Progenitor cell of endocrine pancreas (in vitro differentiated cells): ENCODE results near the gene DAP. TPM values are rescaled to one million over a fixed set of nuclear protein-coding genes. Genes with fewer than 3 reads are reported as not detected.

Source experiments
- DNase-seq: peaks from one replicate; pipeline ENCODE4 v3.0.0; 2021; ENCODE audit warnings: low spot score; ENCODE audit not compliant: unreplicated experiment
- H3K27ac Mint-ChIP-seq: 2 replicates; pipeline ENCODE4 v1.8.0; 2021; ENCODE audit warnings: mild to moderate bottlenecking, moderate library complexity, mixed read lengths
- H3K27me3 Mint-ChIP-seq: 2 replicates; pipeline ENCODE4 v1.8.0; 2021; ENCODE audit warnings: mixed read lengths
- H3K36me3 Mint-ChIP-seq: 2 replicates; pipeline ENCODE4 v1.8.0; 2022; ENCODE audit warnings: mixed read lengths; ENCODE audit not compliant: insufficient read depth
- H3K4me1 Mint-ChIP-seq: 2 replicates; pipeline ENCODE4 v1.8.0; 2021; ENCODE audit warnings: low read depth, mixed read lengths
- H3K4me3 Mint-ChIP-seq: 2 replicates; pipeline ENCODE4 v1.8.0; 2021; ENCODE audit warnings: low read depth, mild to moderate bottlenecking, moderate library complexity, mixed read lengths
- H3K9me3 Mint-ChIP-seq: 2 replicates; pipeline ENCODE4 v1.8.0; 2021; ENCODE audit warnings: low read depth, mixed read lengths
- total RNA-seq: library from RNA; stranded (reverse); gene quantifications from 2 replicates; pipeline ENCODE4 v1.2.1, GENCODE V29; 2021
- TF ChIP-seq, protein P1 (sequence below): fragments of 200-600 bp; sonication (generic); IDR thresholded peaks from one replicate; pipeline ENCODE4 v1.5.0; 2021; ENCODE audit warnings: antibody characterized with exemption, mild to moderate bottlenecking; ENCODE audit not compliant: unreplicated experiment

The DAP gene
- total RNA-seq, 1 donor from 2014 or later: 91.1 TPM

DNA sequence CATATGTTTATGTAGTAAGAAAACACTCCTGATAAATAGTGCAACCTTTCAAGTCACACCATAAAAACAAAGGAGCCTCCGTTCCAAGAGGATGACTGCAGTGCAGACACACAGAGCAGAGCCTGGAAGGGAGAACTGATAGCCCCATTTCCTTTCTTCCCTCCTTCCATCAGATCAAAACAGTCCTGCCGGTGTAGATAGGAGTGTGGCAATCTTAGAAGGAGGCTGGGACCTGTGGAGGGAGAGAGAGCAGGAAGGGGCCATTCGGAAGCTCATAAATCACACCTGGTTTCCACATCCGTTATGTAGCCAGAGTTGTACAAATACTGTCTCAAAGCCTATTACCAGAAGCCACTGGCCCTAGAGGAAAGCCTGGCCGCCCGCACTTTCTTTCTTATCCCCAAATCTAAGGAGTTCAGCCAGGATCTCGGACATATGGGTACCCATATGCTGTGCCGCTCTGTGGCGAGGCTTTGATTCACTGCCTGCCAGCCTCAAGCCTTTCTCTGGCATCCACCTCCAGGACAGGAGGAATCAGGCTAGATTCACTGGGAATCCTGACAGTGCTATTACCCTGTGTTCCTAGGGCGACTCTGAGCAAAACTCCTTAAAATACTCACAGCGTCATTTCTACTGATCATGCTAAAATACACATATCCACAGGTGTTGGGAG is 26.9 kb downstream of the DAP start:
- no peaks in the 10 kb centered on the region for H3K27me3 Mint-ChIP-seq
- H3K27ac Mint-ChIP-seq: peak overlapping the region; percentile 14
- no peak for DNase-seq
- TF ChIP-seq, protein P1, sequence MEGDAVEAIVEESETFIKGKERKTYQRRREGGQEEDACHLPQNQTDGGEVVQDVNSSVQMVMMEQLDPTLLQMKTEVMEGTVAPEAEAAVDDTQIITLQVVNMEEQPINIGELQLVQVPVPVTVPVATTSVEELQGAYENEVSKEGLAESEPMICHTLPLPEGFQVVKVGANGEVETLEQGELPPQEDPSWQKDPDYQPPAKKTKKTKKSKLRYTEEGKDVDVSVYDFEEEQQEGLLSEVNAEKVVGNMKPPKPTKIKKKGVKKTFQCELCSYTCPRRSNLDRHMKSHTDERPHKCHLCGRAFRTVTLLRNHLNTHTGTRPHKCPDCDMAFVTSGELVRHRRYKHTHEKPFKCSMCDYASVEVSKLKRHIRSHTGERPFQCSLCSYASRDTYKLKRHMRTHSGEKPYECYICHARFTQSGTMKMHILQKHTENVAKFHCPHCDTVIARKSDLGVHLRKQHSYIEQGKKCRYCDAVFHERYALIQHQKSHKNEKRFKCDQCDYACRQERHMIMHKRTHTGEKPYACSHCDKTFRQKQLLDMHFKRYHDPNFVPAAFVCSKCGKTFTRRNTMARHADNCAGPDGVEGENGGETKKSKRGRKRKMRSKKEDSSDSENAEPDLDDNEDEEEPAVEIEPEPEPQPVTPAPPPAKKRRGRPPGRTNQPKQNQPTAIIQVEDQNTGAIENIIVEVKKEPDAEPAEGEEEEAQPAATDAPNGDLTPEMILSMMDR: no peak
- peaks cover 5% of the 10 kb centered on the region for H3K4me1 Mint-ChIP-seq
- peaks cover 2% of the 10 kb centered on the region for H3K9me3 Mint-ChIP-seq
- no peak overlapping the region for H3K4me3 Mint-ChIP-seq
- H3K36me3 Mint-ChIP-seq: peaks cover 20% of the 10 kb centered on the region

DNA sequence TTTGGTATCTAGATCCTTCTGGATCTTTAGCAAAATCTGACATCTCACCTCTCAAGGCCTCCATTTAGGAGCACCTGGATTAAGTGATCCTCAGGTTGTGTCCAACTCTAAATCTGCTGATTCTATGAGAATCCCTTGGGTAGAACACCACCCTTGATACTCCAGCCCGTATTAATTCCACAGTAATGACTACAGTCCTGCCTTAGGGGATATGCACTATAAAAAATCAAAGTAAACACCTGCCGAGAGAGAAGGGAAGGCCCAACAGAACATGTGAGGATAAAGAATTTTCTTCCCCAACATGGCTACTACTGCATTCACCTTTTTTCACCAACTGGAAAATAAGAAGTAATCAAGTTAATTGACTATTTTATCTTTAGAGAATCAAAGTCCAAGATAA is 27.6 kb downstream of the DAP start:
- H3K4me1 Mint-ChIP-seq: peaks cover 8% of the 10 kb centered on the region
- DNase-seq: no peak
- TF ChIP-seq, protein P1: no peak
- peaks cover 15% of the 10 kb centered on the region for H3K36me3 Mint-ChIP-seq
- H3K27ac Mint-ChIP-seq: no peak overlapping the region
- no peak overlapping the region for H3K4me3 Mint-ChIP-seq
- no peaks in the 10 kb centered on the region for H3K9me3 Mint-ChIP-seq
- no peaks in the 10 kb centered on the region for H3K27me3 Mint-ChIP-seq

DNA sequence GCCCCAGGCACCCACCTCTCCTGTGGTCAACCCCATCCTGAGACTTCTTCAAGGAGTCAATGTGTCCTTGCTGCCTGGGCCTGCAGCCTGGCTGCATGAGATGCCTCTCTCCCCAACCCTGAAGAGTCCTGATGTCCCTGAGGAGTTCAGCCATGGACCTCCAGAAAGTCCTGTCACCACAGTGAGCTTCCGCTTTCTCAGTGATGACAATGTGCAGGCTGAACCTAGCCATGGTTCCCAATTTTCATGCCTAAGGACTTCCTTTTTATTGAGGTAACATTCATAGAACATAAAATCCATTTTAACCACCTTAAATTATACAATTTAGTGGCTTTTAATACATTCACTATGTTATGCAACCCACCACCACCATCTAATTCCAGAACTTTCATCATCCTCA is 29.1 kb downstream of the DAP start:
- TF ChIP-seq, protein P1: no peak
- H3K27me3 Mint-ChIP-seq: no peaks in the 10 kb centered on the region
- peaks cover 10% of the 10 kb centered on the region for H3K36me3 Mint-ChIP-seq
- no peaks in the 10 kb centered on the region for H3K9me3 Mint-ChIP-seq
- H3K27ac Mint-ChIP-seq: no peak overlapping the region
- no peak for DNase-seq
- H3K4me3 Mint-ChIP-seq: no peak overlapping the region
- peaks cover 8% of the 10 kb centered on the region for H3K4me1 Mint-ChIP-seq

DNA sequence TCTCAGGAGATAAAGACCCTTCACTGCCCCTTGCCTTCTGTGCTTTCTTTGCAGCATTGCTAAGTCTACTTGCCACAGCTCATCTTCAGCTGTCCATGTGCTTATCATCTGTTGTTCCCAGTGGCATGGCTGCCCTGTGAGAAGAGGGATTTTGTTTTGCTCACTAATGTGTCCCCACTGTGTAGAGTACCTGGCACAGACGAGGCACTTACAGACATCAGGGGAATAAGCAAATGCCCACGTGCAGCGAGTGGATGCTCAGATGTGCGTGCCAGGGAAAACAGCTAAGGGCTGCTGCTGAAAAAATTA is 31.0 kb downstream of the DAP start:
- Mint-ChIP-seq H3K4me1 (peaks cover 14% of the 10 kb centered on the region), H3K9me3 (no peaks in the 10 kb centered on the region), H3K27ac (no peak overlapping the region), H3K4me3 (no peak overlapping the region), H3K27me3 (no peaks in the 10 kb centered on the region), H3K36me3 (peaks cover 10% of the 10 kb centered on the region)
- DNase-seq: no peak
- TF ChIP-seq, protein P1: no peak

DNA sequence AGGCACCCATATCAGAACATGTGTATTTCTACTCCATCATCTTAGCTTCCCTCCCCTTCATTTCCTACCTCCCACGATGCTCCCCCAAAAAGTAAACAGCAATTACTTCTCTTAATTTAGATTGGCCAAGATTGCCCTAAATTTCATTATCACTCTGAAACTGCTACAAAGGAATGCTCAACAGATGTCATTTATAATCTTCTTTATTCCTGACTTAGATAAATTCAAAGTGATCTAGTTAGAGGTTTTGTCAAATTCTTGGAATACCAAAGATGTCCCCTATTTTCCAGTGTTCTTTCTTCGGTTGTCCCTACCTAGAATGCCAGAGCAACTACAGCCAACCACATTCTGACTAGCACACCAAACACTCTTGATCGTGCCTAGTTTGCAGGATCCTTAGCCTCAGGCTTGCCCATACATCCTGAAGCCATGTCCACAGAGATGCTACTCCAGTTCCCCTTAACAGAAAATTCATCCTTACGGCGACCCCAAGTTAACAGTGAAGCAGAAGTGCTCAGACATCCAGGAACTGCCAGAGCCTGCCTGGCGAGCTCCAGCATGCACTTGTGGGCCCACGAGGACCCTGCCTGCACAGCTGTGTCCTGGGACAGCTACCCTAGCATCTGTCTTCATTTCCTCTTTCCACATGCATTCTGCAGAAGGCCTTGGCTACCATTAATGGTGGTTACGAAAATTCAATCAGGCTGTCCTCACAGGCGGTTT is 31.6 kb downstream of the DAP start:
- H3K27ac Mint-ChIP-seq: no peak overlapping the region
- no peak overlapping the region for H3K4me3 Mint-ChIP-seq
- H3K36me3 Mint-ChIP-seq: peaks cover 13% of the 10 kb centered on the region
- TF ChIP-seq, protein P1: no peak
- H3K27me3 Mint-ChIP-seq: no peaks in the 10 kb centered on the region
- no peaks in the 10 kb centered on the region for H3K9me3 Mint-ChIP-seq
- no peak for DNase-seq
- peaks cover 14% of the 10 kb centered on the region for H3K4me1 Mint-ChIP-seq
